Measurements from ENCODE around the gene SCEL. TPM values are rescaled to one million over a fixed set of nuclear protein-coding genes. Genes with fewer than 3 reads are reported as not detected.

Gene SCEL
- total and polyA plus RNA-seq, 2 of the 8 experiments (the other 6 are each of a cell fraction or from before 2014, with no cell fraction given), result not detected

DNA sequence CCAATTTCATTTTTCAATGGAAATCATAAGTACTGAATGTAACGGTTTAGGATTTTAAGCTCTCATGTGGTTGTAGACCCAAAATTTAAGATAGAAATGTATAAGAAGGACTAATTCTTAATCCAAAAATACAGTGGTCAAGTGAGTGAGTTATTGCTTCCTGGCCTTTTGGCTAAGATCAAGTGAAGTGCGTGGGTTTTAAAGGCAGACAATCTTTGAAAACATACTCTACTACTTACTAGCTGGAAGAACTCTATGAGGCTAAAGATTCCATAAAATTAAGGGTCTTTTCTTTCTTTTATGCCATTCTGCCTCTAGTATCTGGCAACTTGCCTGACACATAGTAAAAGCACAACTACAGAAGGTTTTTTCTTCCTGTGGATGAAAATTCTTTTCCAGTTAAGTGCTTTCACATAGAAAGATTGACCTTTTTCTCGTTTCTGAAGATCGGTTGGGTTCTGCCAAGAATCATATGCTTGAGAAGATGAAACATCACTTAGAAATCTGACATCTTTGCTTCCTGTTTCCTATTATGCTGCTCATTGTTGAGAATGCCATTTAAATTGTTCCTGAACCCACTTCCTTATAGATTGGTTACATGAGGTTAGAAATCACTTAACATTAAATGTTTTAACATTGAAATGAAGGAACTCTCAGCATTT lies 26.4 kb upstream of the SCEL start:
- Histone ChIP-seq H3K79me1 (ENCODE audit: low read depth, low read length) (no peaks in the 10 kb centered on the region), H2AFZ (ENCODE audit: low read length) (no peak overlapping the region), H2BK12ac (ENCODE audit: low read depth, low read length) (no peak overlapping the region), H3K18ac (ENCODE audit: extremely low read depth, low read length) (no peak overlapping the region), H3K23ac (ENCODE audit: insufficient read length) (no peak overlapping the region), H3K9ac (replicated peaks in 1 of 4; ENCODE audit: extremely low read depth in 1 of 4, low read depth in 3 of 4, low read length in 3 of 4) (no peak overlapping the region), H3K27me3 (replicated peaks in 1 of 4; ENCODE audit: control insufficient read depth in 3 of 4, extremely low read depth in 1 of 4, insufficient read depth in 3 of 4, low read length in 3 of 4) (no peaks in the 10 kb centered on the region), H2BK20ac (ENCODE audit: low read length) (no peak overlapping the region), H2BK120ac (replicated peaks; ENCODE audit: low read depth, low read length) (no peak overlapping the region), H3K79me2 (ENCODE audit: control insufficient read depth in 1 of 2, insufficient read depth in 2 of 2, low read length in 2 of 2) (no peaks in the 10 kb centered on the region), H2BK15ac (ENCODE audit: low read length) (no peak overlapping the region), H4K8ac (ENCODE audit: extremely low read depth, insufficient read depth, low read length) (no peak overlapping the region), H3K4me2 (ENCODE audit: insufficient read depth in 1 of 2, low read depth in 2 of 2, low read length in 2 of 2) (no peak overlapping the region), H3K23me2 (ENCODE audit: low read depth, low read length) (no peaks in the 10 kb centered on the region), H4K5ac (ENCODE audit: insufficient read length, low read depth, low read length) (no peak overlapping the region), H3K4ac (replicated peaks; ENCODE audit: insufficient read length, low read depth, low read length) (no peak overlapping the region), H3K27ac (ENCODE audit: low read depth, low read length) (no peak overlapping the region), H3K4me3 (ENCODE audit: extremely low read depth in 1 of 4, insufficient read depth in 2 of 4, low read depth in 3 of 4, low read length in 4 of 4) (no peak overlapping the region), H4K91ac (replicated peaks; ENCODE audit: insufficient read length, low read length) (no peak overlapping the region), H3K9me3 (ENCODE audit: insufficient read depth in 2 of 2, low read depth in 1 of 2, low read length in 1 of 2) (no peaks in the 10 kb centered on the region), H2AK5ac (ENCODE audit: low read depth, low read length) (no peak overlapping the region), H3K4me1 (replicated peaks in 1 of 4; ENCODE audit: control insufficient read depth in 3 of 4, insufficient read depth in 4 of 4, low read length in 3 of 4) (no peaks in the 10 kb centered on the region), H2BK5ac (ENCODE audit: low read depth, low read length) (no peak overlapping the region), H4K20me1 (replicated peaks in 1 of 2; ENCODE audit: control insufficient read depth in 1 of 2, insufficient read depth in 2 of 2, low read length in 2 of 2) (no peaks in the 10 kb centered on the region), H3K56ac (replicated peaks; ENCODE audit: insufficient read length, low read depth, low read length) (no peak overlapping the region), H3K36me3 (ENCODE audit: control insufficient read depth in 2 of 4, insufficient read depth in 4 of 4, low read length in 3 of 4) (no peaks in the 10 kb centered on the region), H3K14ac (ENCODE audit: insufficient read length) (no peak overlapping the region)
- ChIA-PET CTCF (ENCODE audit: partially characterized antibody) (interaction anchor here (0.5 kb wide), 1 partner anchor 172 kb away, joined by 4 read pairs; no protein-coding TSS in a partner anchor), POLR2A (ENCODE audit: partially characterized antibody) (no interaction called here)
- DNase-seq (ENCODE audit: low read depth in 1 of 2, low spot score in 2 of 2) (no peak), FAIRE-seq (no peak)
- TF ChIP-seq CTBP2 (IDR thresholded peaks at IDR 0.05; ENCODE audit: borderline replicate concordance, insufficient read depth, insufficient read length, low read length) (no peak), BCL11A (IDR thresholded peaks at IDR 0.05; ENCODE audit: low read depth in 2 of 2, low read length in 2 of 2) (no peak), SUZ12 (IDR thresholded peaks at IDR 0.05; ENCODE audit: low read length) (no peak), SAP30 (IDR thresholded peaks at IDR 0.05; ENCODE audit: insufficient read depth, insufficient replicate concordance, low read length) (no peak), NRF1 (IDR thresholded peaks at IDR 0.05; ENCODE audit: low read depth, low read length) (no peak), KDM5A (IDR thresholded peaks at IDR 0.05; ENCODE audit: low read length) (no peak), SP2 (IDR thresholded peaks at IDR 0.05; ENCODE audit: low read length) (no peak), SP1 (IDR thresholded peaks at IDR 0.05; ENCODE audit: low read depth, low read length) (no peak), RAD21 (IDR thresholded peaks at IDR 0.05 in 1 of 2, conservative IDR thresholded peaks at IDR 0.05 in 1 of 2; ENCODE audit: low read depth in 2 of 2, low read length in 2 of 2) (no peak), CBX8 (IDR thresholded peaks at IDR 0.05; ENCODE audit: borderline replicate concordance, low read depth, low read length) (no peak)
- 90% methylated on average over 4 of the region's 4 CpGs; no CpG with 5 or more reads in 1 of the 2 experiments for WGBS, 2 experiments (ENCODE audit: extremely low coverage in 1 of 2, insufficient coverage in 1 of 2, insufficient read length in 1 of 2, insufficient replicate concordance in 2 of 2, low coverage in 1 of 2, low lambda C conversion rate in 2 of 2, missing lambda C conversion rate in 1 of 2)
